ENCODE measurements around the gene GRK5.

Gene GRK5

GRCh38 chr10:119416855-119417254 is 209.5 kb downstream of the GRK5 start:
- Histone ChIP-seq H3K9me3 (ENCODE audit: low read depth, low read length) (no peaks in the 10 kb centered on the region), H3K9ac (ENCODE audit: insufficient read length) (no peak overlapping the region), H3K36me3 (ENCODE audit: insufficient read depth, low read length) (no peaks in the 10 kb centered on the region), H3K27ac (no peak overlapping the region), H3K4me3 (no peak overlapping the region)
- DNase-seq (ENCODE audit: low read depth, low spot score) = no peak
- TF ChIP-seq EZH2 (IDR thresholded peaks at IDR 0.05) = no peak
- TF ChIP-seq FOXP2 (optimal IDR thresholded peaks at IDR 0.05; ENCODE audit: control extremely low read depth, extremely low read length, insufficient read depth) = no peak
- TF ChIP-seq POLR2AphosphoS5 (IDR thresholded peaks at IDR 0.05; ENCODE audit: borderline replicate concordance, low read depth, low read length) = no peak

- no peak for TF ChIP-seq POLR2AphosphoS5 (IDR thresholded peaks at IDR 0.05; ENCODE audit: borderline replicate concordance, low read depth, low read length)
- TF ChIP-seq FOXP2 (optimal IDR thresholded peaks at IDR 0.05; ENCODE audit: control extremely low read depth, extremely low read length, insufficient read depth) = no peak
- TF ChIP-seq EZH2 (IDR thresholded peaks at IDR 0.05) = no peak
- no peak overlapping the region for H3K4me3 ChIP-seq
- no peak overlapping the region for H3K27ac ChIP-seq
- no peak overlapping the region for H3K9ac ChIP-seq (ENCODE audit: insufficient read length)
- no peaks in the 10 kb centered on the region for H3K9me3 ChIP-seq (ENCODE audit: low read depth, low read length)
- DNase-seq (ENCODE audit: low read depth, low spot score) = no peak
- no peaks in the 10 kb centered on the region for H3K36me3 ChIP-seq (ENCODE audit: insufficient read depth, low read length)
Measured at GRCh38 chr10:119417852-119418251, 210.5 kb downstream of the GRK5 start.

GRCh38 chr10:119418362-119418761 is 211.0 kb downstream of the GRK5 start:
- no peak for DNase-seq (ENCODE audit: low read depth, low spot score)
- H3K9ac ChIP-seq (ENCODE audit: insufficient read length) = no peak overlapping the region
- no peak overlapping the region for H3K4me3 ChIP-seq
- H3K9me3 ChIP-seq (ENCODE audit: low read depth, low read length) = no peaks in the 10 kb centered on the region
- H3K27ac ChIP-seq = no peak overlapping the region
- no peak for TF ChIP-seq EZH2 (IDR thresholded peaks at IDR 0.05)
- no peak for TF ChIP-seq POLR2AphosphoS5 (IDR thresholded peaks at IDR 0.05; ENCODE audit: borderline replicate concordance, low read depth, low read length)
- no peak for TF ChIP-seq FOXP2 (optimal IDR thresholded peaks at IDR 0.05; ENCODE audit: control extremely low read depth, extremely low read length, insufficient read depth)
- no peaks in the 10 kb centered on the region for H3K36me3 ChIP-seq (ENCODE audit: insufficient read depth, low read length)

GRCh38 chr10:119419931-119420330 is 212.6 kb downstream of the GRK5 start:
- Histone ChIP-seq H3K9ac (ENCODE audit: insufficient read length) (no peak overlapping the region), H3K27ac (no peak overlapping the region), H3K36me3 (ENCODE audit: insufficient read depth, low read length) (no peaks in the 10 kb centered on the region), H3K4me3 (no peak overlapping the region), H3K9me3 (ENCODE audit: low read depth, low read length) (no peaks in the 10 kb centered on the region)
- no peak for TF ChIP-seq EZH2 (IDR thresholded peaks at IDR 0.05)
- no peak for TF ChIP-seq POLR2AphosphoS5 (IDR thresholded peaks at IDR 0.05; ENCODE audit: borderline replicate concordance, low read depth, low read length)
- TF ChIP-seq FOXP2 (optimal IDR thresholded peaks at IDR 0.05; ENCODE audit: control extremely low read depth, extremely low read length, insufficient read depth) = no peak
- DNase-seq (ENCODE audit: low read depth, low spot score) = no peak

- Histone ChIP-seq H3K36me3 (ENCODE audit: insufficient read depth, low read length) (no peaks in the 10 kb centered on the region), H3K9ac (ENCODE audit: insufficient read length) (no peak overlapping the region), H3K27ac (no peak overlapping the region), H3K4me3 (no peak overlapping the region), H3K9me3 (ENCODE audit: low read depth, low read length) (no peaks in the 10 kb centered on the region)
- DNase-seq (ENCODE audit: low read depth, low spot score) = no peak
- TF ChIP-seq POLR2AphosphoS5 (IDR thresholded peaks at IDR 0.05; ENCODE audit: borderline replicate concordance, low read depth, low read length) (no peak), FOXP2 (optimal IDR thresholded peaks at IDR 0.05; ENCODE audit: control extremely low read depth, extremely low read length, insufficient read depth) (no peak), EZH2 (IDR thresholded peaks at IDR 0.05) (no peak)
Measured at GRCh38 chr10:119420950-119421875, 213.8 kb downstream of the GRK5 start.

- H3K36me3 ChIP-seq (ENCODE audit: insufficient read depth, low read length) = peaks cover 5% of the 10 kb centered on the region; the same call in 1 of the 2 replicates
- no peak for TF ChIP-seq EZH2 (IDR thresholded peaks at IDR 0.05)
- no peaks in the 10 kb centered on the region for H3K9me3 ChIP-seq (ENCODE audit: low read depth, low read length)
- H3K27ac ChIP-seq = no peak overlapping the region
- H3K9ac ChIP-seq (ENCODE audit: insufficient read length) = no peak overlapping the region
- H3K4me3 ChIP-seq = no peak overlapping the region
- no peak for DNase-seq (ENCODE audit: low read depth, low spot score)
Measured at GRCh38 chr10:119421891-119422681, 214.7 kb downstream of the GRK5 start.

GRCh38 chr10:119422682-119423509 is 215.5 kb downstream of the GRK5 start:
- Histone ChIP-seq H3K4me3 (no peak overlapping the region), H3K36me3 (ENCODE audit: insufficient read depth, low read length) (peaks cover 13% of the 10 kb centered on the region; the same call in 1 of the 2 replicates), H3K9me3 (ENCODE audit: low read depth, low read length) (no peaks in the 10 kb centered on the region), H3K27ac (no peak overlapping the region), H3K9ac (ENCODE audit: insufficient read length) (no peak overlapping the region)
- no peak for DNase-seq (ENCODE audit: low read depth, low spot score)
- TF ChIP-seq EZH2 (IDR thresholded peaks at IDR 0.05) = no peak
- no peak for TF ChIP-seq FOXP2 (optimal IDR thresholded peaks at IDR 0.05; ENCODE audit: control extremely low read depth, extremely low read length, insufficient read depth)
- no peak for TF ChIP-seq POLR2AphosphoS5 (IDR thresholded peaks at IDR 0.05; ENCODE audit: borderline replicate concordance, low read depth, low read length)
